ENCODE measurements around the gene NLRC4. TPM values are rescaled to one million over a fixed set of nuclear protein-coding genes. Genes with fewer than 3 reads are reported as not detected.
"Not testable (repeated sequence)": the region's sequence is repeated elsewhere in the genome, so short reads cannot be mapped to it uniquely, and the experiment has no call there.

NLRC4 gene
- total RNA-seq, 1 donor from 2014 or later: 0.08 TPM

- ATAC-seq: peak; percentile 74
These were observed 17.8 kb downstream of the NLRC4 start for GRCh38 chr2:32246911-32247310.

DNA sequence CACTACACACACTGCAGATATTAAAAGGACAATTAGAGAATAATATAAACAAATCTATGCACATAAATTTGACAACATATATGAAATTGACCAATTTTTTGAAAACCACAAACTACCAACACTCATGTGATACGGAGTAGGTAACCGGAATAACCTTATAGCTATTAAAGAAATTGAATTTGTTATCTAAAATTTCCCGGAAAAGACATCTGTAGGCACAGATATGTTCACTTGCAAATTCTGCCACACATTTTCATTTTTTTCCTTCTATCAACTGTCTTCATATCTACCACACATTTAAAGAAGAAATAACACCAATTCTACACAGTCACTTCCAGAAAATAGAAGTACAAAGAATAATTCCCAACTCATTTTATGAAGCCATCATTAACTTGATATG is 22.4 kb downstream of the NLRC4 start:
- no peak for ATAC-seq

GRCh38 chr2:32237996-32238395 is 26.7 kb downstream of the NLRC4 start:
- ATAC-seq: no peak

DNA sequence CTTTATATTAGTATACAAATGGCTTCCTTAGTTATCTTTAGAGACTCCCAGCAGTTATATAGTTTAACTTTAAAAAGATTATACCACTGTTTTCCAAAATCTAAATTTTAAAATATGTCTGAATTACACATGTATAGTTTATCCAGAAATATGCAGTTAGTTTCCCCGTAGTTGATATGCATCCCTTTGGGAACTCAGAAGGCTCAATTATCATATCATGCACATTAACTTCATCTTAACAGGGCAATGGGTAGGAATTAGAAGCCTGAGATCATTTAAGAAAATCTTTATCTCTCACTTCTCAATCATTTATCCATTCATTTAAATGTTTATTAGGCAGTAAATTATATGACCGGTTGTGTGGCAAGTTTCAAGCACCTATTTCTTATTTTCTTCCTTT is 27.2 kb downstream of the NLRC4 start:
- ATAC-seq: no peak

GRCh38 chr2:32235315-32235714 is 29.4 kb downstream of the NLRC4 start:
- peak; percentile 96 for ATAC-seq

- ATAC-seq: no peak
These were observed 32.7 kb downstream of the NLRC4 start for GRCh38 chr2:32231959-32232358.

GRCh38 chr2:32229635-32230034 is 35.1 kb downstream of the NLRC4 start:
- ATAC-seq: no peak

- no peak for ATAC-seq
These were observed 36.5 kb downstream of the NLRC4 start for GRCh38 chr2:32228181-32228580.

DNA sequence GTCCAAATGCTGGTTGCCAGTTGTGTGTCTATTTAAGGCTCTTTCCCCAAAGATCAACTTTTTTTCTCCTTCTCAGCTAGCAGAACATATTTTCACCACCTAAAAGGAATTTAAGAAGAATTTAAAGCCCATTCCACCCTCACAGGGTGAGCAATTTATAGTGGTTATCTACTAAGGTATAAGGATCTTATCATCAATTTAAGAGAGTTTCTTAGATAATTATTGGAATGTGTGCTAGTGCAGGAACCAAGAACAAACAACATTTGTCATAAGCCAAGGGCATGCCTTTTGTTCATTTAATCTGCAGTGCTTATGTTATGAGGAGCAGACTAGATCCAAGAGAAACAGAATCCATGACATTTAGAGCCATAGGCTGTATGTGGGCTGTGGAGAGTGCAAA is 37.2 kb downstream of the NLRC4 start:
- ATAC-seq: no peak

GRCh38 chr2:32222966-32223365 is 41.7 kb downstream of the NLRC4 start:
- no peak for ATAC-seq

DNA sequence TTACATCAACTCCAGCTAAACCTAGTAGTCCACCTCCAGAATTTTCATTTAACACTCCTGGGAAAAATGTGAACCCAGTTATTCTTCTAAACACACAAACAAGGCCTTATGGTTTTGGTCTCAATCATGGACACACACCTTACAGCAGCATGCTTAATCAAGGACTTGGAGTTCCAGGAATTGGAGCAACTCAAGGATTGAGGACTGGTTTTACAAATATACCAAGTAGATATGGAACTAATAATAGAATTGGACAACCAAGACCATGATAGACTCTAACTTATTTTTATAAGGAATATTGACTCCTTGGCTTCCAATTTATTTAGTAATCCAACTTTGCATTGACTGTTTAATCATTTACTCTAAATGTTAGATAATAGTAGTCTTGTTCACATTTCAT is 44.2 kb downstream of the NLRC4 start:
- no peak for ATAC-seq

DNA sequence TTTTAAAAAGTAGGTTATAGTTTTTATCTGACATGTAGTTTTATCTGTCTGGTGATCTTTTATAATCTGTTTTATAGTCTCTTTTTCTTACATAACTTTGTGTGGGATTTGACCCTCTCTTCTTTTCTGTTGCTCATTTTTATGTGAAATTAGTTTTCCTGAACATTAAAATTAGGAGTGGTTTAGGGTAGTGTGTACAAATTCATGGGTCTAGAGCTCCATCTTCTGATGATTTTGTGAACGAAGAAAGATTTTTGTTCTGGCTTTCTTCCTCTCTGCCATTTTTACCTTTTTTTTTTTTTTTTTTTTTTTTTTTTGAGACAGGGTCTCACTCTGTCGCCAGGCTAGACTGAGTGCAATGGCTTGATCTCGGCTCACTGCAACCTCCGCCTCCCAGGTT is 52.4 kb downstream of the NLRC4 start:
- ATAC-seq: no peak

- no peak for ATAC-seq
These were observed 53.8 kb downstream of the NLRC4 start for GRCh38 chr2:32210767-32211408.

- not testable (repeated sequence) for ATAC-seq
These were observed 61.3 kb downstream of the NLRC4 start for GRCh38 chr2:32203428-32203827.

DNA sequence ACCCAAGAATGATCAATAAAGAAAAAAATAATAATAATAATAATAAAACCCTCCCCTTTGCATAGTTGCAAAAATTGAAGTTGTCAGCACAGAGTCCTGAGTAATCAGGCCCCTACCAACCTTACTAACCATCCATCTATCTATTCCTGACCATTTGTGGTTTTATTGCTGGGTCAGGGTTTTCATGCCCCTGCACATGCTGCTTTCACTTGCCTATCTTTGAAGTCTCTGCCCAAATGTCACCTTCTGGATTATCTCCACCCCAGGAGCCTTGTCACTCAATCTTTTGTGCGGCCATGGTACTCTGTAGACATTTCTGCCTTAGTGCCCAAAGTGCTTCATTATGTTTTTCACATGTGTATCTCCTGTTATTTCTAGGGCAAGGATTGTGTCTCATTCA is 63.9 kb downstream of the NLRC4 start:
- ATAC-seq: no peak

DNA sequence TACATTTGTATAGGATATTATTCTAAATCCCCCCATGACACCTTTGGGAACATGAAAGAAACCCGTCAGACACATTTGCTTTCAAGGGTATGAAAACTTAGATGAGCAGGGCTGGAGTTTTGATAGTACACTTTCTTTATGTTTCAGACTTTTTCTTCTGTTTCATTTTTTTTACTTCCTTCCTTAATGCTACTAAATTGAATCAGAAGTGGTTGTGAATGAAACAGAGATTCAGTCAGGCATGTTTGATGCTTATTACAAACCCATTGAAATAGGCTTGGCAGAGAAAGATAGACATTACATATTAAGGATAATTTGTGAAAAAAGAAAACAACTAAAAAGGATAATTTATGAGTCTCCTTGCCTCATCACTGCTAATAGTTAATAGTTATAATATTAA is 72.3 kb downstream of the NLRC4 start:
- no peak for ATAC-seq

- no peak for ATAC-seq
These were observed 75.7 kb downstream of the NLRC4 start for GRCh38 chr2:32189011-32189410.

DNA sequence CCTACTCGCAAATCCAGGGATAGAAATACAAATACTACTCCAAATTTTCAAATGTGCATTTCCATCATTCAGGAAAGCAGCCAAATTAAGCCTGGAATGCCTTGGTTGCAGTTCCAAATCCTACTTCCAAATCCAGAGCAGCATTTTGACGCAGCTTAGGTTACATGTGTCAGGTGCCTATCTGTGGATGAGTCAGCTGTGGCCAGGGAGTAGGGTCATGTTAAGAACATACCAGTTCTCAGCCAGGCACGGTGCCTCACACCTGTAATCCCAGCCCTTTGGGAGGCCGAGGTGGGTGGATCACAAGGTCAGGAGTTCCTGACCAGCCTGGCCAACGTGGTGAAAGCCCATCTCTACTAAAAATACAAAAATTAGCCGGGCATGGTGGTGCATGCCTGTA is 82.0 kb downstream of the NLRC4 start:
- ATAC-seq: no peak

Other genes with a start within 250 kb of the NLRC4 start
- 55.9 TPM for gene DPY30, start 225.1 kb downstream of the NLRC4 start, total RNA-seq
- gene SPAST, start 201.3 kb downstream of the NLRC4 start, total RNA-seq: 12.0 TPM
- gene SLC30A6, start 99.0 kb downstream of the NLRC4 start, total RNA-seq: 12.0 TPM
- gene YIPF4, start 13.0 kb upstream of the NLRC4 start, total RNA-seq: 22.3 TPM
- gene BIRC6, start 92.1 kb upstream of the NLRC4 start, total RNA-seq: 54.2 TPM

Measured in esophagus mucosa (tissue), 1 donor.